BJ (cell line): ENCODE data around the gene HERC5. TPM values are rescaled to one million over a fixed set of nuclear protein-coding genes. Genes with fewer than 3 reads are reported as not detected.

Experiments used
- CTCF ChIA-PET: fragments of 350-600 bp; formaldehyde crosslinking; extraction: SDS; loops from one replicate; lab custom pipeline; 2021; ENCODE audit warnings: antibody characterized with exemption, inconsistent platforms; lab: Yijun Ruan, JAX
- POLR2A ChIA-PET: fragments of 300-600 bp; sonication (Branson Sonifier 250); formaldehyde crosslinking; extraction: SDS; loops from one replicate; lab custom pipeline; 2021; ENCODE audit warnings: antibody characterized with exemption; lab: Charles Lee
- DNase-seq: peaks from one replicate; pipeline ENCODE4 v3.0.0-alpha.2; 2011; ENCODE audit warnings: low read depth
- H3K27me3 ChIP-seq: 2 replicates; pipeline ENCODE4 v1.6.0; 2011; ENCODE audit warnings: low read length; ENCODE audit not compliant: control insufficient read depth, insufficient read depth
- H3K36me3 ChIP-seq: 2 replicates; pipeline ENCODE4 v1.5.1; 2011; ENCODE audit warnings: low read length; ENCODE audit not compliant: control insufficient read depth, insufficient read depth
- H3K4me3 ChIP-seq: 2 replicates; pipeline ENCODE4 v1.5.1; 2011; ENCODE audit warnings: low read depth, mild to moderate bottlenecking, control low read depth, low read length
- polyA plus RNA-seq: library from polyadenylated mRNA; depleted of rRNA; stranded (reverse); fragments of >200 nt; gene quantifications from 2 replicates; pipeline ENCODE4 v1.2.3, GENCODE V29; 2011
- TF ChIP-seq, protein P1 (sequence below): IDR thresholded peaks from 2 replicates; pipeline ENCODE4 v1.5.1; 2011; ENCODE audit warnings: low read depth, mild to moderate bottlenecking, control low read depth, inconsistent platforms, low read length, moderate library complexity; ENCODE audit not compliant: insufficient read depth

Gene HERC5
- polyA plus RNA-seq, 1 experiment, result 0.05 TPM

DNA sequence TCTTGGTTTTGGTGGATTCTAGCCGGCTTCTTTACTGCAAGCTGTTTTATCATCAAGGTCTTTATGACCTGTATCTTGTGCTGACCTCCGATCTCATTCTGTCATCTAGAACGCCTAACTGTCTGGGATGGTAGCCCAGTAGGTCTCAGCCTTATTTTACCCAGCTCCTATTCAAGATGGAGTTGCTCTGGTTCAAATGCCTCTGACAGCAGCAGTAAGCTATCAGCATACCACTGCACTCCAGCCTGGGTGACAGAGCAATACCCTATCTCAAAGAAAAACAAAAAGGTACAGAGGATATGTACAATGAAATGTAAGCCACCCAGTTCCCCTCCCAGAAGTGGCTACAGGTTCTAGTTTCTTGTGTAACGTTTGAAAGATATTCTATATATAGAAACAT, 42.2 kb upstream of the HERC5 start:
- H3K4me3 ChIP-seq, result no peak overlapping the region
- TF ChIP-seq, protein P1, sequence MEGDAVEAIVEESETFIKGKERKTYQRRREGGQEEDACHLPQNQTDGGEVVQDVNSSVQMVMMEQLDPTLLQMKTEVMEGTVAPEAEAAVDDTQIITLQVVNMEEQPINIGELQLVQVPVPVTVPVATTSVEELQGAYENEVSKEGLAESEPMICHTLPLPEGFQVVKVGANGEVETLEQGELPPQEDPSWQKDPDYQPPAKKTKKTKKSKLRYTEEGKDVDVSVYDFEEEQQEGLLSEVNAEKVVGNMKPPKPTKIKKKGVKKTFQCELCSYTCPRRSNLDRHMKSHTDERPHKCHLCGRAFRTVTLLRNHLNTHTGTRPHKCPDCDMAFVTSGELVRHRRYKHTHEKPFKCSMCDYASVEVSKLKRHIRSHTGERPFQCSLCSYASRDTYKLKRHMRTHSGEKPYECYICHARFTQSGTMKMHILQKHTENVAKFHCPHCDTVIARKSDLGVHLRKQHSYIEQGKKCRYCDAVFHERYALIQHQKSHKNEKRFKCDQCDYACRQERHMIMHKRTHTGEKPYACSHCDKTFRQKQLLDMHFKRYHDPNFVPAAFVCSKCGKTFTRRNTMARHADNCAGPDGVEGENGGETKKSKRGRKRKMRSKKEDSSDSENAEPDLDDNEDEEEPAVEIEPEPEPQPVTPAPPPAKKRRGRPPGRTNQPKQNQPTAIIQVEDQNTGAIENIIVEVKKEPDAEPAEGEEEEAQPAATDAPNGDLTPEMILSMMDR, result no peak

DNA sequence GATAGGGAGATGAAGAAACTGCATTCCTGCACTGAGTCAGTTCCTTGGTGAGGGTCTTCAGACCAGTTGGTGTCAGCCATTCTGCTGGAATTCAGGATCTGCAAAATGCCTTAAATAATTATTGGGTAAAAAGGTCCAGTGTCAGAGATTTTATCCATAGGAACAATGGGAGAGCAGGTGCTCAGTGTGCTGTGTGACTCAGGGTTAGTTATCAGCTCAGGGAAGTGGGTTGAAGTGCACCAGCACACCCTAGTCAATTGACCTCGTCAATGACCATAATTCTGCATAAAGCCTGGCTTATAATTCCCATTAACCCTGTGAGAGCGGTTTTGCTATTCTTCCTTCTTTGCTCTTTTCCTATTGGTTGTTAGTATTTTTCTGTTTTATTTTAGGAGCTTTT, 40.9 kb upstream of the HERC5 start:
- CTCF ChIA-PET, result no interaction called here

More for the DNA sequence above, 42.2 kb upstream of the HERC5 start:
- H3K27me3 ChIP-seq, result no peaks in the 10 kb centered on the region
- ChIA-PET POLR2A (no interaction called here), CTCF (no interaction called here)
- DNase-seq, result no peak
- no peaks in the 10 kb centered on the region for H3K36me3 ChIP-seq

DNA sequence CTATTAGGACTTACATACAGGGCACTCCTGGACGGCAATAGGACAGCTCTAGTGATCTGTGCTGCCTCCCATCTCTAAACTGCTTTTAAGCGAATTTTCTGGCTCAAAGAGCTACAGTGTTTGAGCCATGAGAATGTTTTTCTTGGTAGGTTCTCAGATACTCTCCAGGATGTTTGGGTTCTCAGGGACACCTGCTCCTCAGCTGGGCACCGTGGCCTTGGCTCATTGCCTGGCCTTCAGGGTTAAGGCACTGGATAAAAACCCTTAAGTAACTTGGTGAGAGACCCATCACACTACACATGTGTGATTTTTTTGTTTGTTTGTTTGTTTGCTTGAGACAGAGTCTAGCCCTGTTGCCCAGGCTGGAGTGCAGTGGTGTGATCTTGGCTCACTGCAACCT, 38.5 kb upstream of the HERC5 start:
- TF ChIP-seq, protein P1, result no peak
- CTCF ChIA-PET, result no interaction called here
- POLR2A ChIA-PET, result no interaction called here
- no peaks in the 10 kb centered on the region for H3K27me3 ChIP-seq
- H3K36me3 ChIP-seq, result no peaks in the 10 kb centered on the region
- H3K4me3 ChIP-seq, result no peak overlapping the region
- DNase-seq, result no peak

More for the DNA sequence above, 40.9 kb upstream of the HERC5 start:
- no peak overlapping the region for H3K4me3 ChIP-seq
- no peaks in the 10 kb centered on the region for H3K36me3 ChIP-seq
- H3K27me3 ChIP-seq, result no peaks in the 10 kb centered on the region
- POLR2A ChIA-PET, result no interaction called here
- TF ChIP-seq, protein P1, result no peak
- no peak for DNase-seq

DNA sequence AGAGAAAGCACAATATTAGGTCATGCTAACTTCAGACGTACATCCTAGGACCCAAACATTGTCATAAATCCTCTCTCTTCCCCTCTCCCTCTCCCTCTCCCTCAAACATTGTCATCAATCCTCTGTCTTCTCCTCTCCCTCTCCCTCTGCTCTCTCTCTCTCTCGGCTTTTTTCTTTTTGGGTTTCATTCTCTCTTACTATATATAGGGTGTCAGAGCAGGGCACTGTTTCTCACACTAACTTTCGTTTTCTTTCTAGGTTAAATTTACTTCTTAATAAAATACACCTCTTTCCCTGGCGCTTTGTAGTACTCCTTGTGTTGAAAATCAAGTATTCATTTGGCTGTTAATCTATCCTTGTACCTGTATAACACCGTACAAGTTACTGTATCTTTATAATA, 37.0 kb upstream of the HERC5 start:
- Histone ChIP-seq H3K36me3 (no peaks in the 10 kb centered on the region), H3K4me3 (no peak overlapping the region), H3K27me3 (no peaks in the 10 kb centered on the region)
- TF ChIP-seq, protein P1, result no peak
- CTCF ChIA-PET, result interaction anchor here (2.2 kb wide), 1 partner anchor 37 kb away, joined by 4 read pairs; the partner anchor contains the start of gene HERC5
- DNase-seq, result no peak
- POLR2A ChIA-PET, result no interaction called here

DNA sequence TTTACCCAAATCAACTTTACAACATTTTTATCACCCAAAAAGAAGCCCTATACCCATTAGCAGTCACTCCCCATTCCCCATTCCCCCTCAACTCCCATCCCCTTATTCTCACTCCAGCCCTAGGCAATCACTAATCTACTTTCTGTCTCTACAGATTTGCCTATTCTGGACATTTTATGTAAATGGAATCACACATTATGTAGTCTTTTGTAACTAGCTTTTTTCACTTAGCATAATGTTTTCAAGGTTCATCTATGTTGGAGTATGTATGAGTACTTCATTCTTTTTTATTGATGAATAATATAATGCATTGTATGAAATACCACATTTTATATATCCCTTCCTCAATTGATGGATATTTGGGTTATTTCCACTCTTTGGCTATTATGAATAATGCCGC, 36.1 kb upstream of the HERC5 start:
- TF ChIP-seq, protein P1, result no peak
- ChIA-PET CTCF (interaction anchor here (2.2 kb wide), 1 partner anchor 36 kb away, joined by 4 read pairs; the partner anchor contains the start of gene HERC5), POLR2A (no interaction called here)

More for the DNA sequence above, 36.1 kb upstream of the HERC5 start:
- no peak for DNase-seq
- Histone ChIP-seq H3K4me3 (no peak overlapping the region), H3K27me3 (no peaks in the 10 kb centered on the region), H3K36me3 (no peaks in the 10 kb centered on the region)
